Activated CD4-positive, alpha-beta T cell treated with anti-CD3 and anti-CD28 coated beads for 24 hours (primary cell): Measurements from ENCODE around the gene LRFN5.
"Not testable (repeated sequence)": the region's sequence is repeated elsewhere in the genome, so short reads cannot be mapped to it uniquely, and the experiment has no call there.

ENCODE experiments used
- DNase-seq, 2 donors: peaks; one replicate each; pipeline ENCODE4 v3.0.0-alpha.2; 2020; ENCODE audit warnings: low read depth in 2 of 2

Gene LRFN5

DNA sequence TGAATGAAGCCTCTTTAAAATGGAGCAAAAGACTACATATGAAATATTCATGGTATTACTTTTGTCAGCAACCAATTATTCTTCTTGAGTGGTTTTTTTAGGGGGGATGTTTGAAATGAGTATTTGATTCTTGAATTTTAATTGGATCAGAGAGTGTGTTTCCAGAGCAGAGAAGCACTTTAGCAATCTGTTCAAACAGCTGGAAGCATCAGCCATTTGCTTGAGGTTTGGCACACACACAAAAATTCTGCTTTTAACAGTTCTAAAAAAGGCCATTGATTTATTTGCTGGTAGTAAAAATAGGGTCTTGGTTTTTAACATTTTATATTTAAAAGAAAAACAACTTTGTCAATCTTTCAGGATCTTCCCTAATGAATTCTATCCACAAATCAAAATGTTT lies 292.7 kb downstream of the LRFN5 start:
- DNase-seq = no peak

DNA sequence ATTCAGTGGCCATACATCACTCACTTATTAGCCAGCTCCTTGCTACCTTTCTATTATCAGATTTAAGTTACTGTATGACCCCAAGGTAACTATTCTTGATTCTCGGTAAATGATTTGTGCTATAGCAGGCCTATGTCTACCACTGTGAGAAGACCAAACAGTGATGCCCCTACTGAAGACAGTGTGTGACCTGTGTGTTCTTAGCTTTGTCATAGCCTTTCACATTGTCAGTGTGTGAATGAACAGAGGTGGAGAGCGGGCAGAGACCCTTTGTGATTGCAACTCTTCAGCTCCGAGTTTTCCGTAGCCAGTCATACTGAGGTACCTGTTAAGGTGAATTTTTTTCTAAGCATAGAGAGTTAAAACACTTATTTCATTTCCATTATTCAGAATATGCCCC lies 294.0 kb downstream of the LRFN5 start:
- DNase-seq = no peak

DNA sequence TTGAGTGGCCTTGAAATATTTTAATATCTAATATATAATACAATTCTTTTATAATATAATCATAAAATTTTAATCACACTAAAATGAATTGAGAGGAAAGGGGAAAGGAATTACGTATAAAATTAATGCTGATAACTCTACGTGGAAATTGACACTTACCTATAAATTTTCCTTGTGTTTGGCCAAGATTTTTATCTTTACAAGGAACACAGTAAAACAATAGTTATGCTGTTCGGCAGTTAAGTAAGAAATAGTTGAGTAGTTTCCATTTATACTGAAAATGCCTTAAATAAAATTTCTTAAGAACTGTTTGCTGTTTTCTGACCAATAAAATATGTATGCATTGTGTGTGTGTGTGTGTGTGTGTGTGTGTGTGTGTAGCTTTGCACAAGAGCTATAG lies 294.4 kb downstream of the LRFN5 start:
- no peak for DNase-seq

DNA sequence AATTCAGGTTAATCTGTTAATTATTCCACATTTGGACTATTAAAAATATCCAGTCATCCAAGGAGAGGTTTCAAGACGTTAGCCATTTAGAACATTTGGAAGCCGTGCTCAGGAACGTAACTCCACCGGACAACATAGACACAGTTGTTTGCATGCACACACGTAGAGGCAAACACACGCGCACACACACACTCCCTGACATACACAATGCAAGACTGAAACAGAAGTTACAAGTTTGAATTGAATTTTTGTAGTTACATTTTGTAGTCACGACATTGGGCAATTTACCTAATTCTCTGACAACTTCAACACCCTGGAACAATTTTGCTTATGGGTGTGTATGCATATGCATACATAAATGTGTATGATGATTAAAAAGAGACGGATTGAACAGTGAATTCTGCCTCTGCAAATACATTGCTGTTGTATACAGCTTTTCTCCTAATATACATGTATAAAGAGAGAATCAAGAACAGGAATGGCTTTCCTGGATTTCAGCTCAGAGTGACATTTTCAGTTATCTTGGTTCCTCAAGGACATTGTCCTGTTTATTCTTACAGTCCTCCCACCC lies 298.8 kb downstream of the LRFN5 start:
- DNase-seq = no peak

DNA sequence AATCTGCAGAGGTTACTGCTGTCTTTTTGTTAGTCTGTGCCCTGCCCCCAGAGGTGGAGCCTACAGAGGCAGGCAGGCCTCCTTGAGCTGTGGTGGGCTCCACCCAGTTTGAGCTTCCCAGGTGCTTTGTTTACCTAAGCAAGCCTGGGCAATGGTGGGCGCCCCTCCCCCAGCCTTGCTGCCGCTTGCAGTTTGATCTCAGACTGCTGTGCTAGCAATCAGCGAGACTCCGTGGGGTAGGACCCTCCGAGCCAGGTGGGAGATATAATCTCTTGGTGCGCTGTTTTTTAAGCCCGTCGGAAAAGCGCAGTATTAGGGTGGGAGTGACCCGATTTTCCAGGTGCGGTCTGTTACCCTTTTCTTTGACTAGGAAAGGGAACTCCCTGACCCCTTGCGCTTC lies 304.5 kb downstream of the LRFN5 start:
- not testable (repeated sequence) for DNase-seq

DNA sequence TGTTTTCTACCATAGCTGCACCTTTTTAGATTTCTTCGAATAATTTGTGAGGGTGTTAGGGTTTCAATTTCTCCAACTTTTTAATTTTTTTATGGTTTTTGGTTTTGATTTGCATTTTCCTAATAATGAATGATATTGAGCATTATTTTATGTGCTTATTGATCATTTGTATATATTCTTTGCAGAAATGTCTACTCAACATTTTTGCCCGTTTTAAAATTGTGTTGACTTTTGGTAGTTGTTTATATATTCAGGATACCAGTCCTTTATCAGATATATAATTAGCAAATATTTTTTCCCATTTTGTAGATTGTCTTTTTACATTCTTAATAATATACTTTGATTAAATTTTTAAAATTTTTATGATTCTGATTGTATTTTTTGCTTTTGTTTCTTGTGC lies 306.7 kb downstream of the LRFN5 start:
- DNase-seq = no peak

DNA sequence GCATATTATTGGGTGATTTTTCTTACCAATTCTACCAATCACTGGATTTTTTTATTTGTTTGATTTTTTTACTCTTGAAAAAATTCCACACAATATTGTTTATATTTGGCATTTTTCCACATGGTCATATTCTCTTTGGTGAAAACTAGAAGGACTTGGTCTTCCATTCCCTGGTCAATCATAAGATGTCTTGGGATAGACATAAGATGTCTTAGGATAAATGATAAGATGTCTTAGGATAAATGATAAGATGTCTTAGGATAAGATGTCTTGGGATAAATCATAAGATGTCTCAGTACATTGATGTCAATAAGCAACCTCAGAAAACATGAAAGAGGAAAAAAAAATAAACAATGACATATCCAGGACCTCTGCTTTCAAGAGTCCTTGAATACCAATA lies 309.1 kb downstream of the LRFN5 start:
- DNase-seq = no peak

DNA sequence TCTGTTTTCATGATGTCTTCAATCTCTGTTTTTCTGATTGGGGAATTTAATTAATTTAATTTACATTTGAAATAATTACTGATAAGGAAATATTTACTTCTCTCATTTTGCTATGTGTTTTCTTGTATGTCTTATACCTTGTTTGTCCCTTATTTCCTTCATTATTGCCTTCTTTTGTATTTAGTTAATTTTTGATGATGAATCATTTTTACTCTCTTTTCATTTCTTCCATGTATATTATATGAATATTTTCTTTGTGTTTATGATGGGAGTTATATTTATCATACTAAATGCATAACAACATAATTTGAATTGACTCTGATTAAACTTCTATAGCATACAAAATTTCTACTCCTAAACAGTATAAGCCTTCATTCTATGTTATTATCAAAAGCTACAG lies 309.6 kb downstream of the LRFN5 start:
- no peak for DNase-seq

DNA sequence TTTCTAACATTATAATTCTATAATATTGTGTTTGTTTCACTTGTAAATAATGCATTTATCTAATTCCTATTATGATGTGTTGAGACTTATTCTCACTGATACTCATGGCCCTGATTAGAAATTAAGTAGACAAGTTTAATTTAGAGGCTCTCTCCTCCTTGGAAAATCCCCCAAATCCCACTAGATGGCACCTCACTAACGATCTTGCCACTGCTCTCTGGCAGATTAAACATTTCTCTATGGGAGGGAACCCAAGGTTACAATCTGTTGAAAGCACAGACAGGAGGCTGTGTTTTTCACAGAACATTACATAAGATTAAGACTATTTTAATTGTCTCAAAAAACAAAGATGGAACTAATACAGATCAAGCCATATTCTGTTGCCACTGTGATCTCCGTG lies 318.7 kb downstream of the LRFN5 start:
- DNase-seq = no peak

DNA sequence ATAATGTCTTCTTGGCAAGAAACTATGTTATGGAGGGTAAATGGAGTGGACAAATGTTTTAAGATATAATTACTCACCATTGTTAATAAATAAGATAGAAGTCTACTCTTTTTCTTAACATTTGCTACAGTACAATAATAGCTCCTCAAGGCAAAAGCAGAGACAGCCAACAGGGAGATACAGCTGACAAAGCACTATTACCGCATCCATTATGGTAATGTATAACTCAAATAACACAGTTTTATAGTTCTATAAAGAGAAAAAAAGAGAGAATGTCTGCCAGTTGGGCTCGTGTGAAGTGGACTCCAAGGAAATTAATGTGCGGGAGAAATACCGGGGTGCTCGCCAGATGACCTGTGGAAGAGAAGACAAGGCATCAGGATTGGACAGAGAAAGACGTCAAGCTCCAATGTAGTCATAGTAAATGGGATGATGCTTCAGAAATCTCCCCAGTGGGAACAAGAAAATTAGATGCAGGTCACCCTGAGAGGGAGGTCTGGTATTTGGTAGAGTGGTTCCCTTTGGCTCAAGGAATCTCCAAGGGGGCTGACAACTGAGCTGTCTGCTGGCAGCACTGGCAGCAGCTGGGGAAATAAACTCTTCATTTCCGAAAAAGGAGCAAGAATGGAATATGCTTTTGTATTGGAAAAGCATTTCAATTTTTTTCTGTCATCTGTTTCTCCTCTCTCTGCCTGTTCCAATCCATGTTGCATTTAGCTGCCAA lies 343.9 kb downstream of the LRFN5 start:
- no peak for DNase-seq
